Embryonic facial prominence (tissue), 1 donor: ENCODE data around the gene ARHGEF1.

Experiments used
- DNase-seq: peaks from one replicate; pipeline ENCODE4 v3.0.0-alpha.2; 2016; ENCODE audit errors: extremely low spot score

The ARHGEF1 gene

GRCh38 chr19:41956621-41957020, 73.6 kb downstream of the ARHGEF1 start:
- DNase-seq: no peak
